H9 (cell line): Measurements from ENCODE around the gene HP1BP3. TPM values are rescaled to one million over a fixed set of nuclear protein-coding genes. Genes with fewer than 3 reads are reported as not detected.

Experiments
- DNase-seq: peaks from one replicate; pipeline ENCODE4 v3.0.0-alpha.2; 2017
- H2AFZ ChIP-seq: one replicate; pipeline ENCODE4 v1.6.1; 2013; ENCODE audit warnings: mild to moderate bottlenecking, low read length, control low read depth, moderate library complexity
- H2AK5ac ChIP-seq: 2 replicates; pipeline ENCODE4 v1.6.1; 2013; ENCODE audit warnings: low read length, control low read depth, mixed read lengths; ENCODE audit not compliant: insufficient read length
- H2BK120ac ChIP-seq: one replicate; pipeline ENCODE4 v1.6.1; 2013; ENCODE audit warnings: low read depth, mild to moderate bottlenecking, low read length, control low read depth, inconsistent platforms; ENCODE audit not compliant: poor library complexity, severe bottlenecking
- H2BK12ac ChIP-seq: 2 replicates; pipeline ENCODE4 v1.6.1; 2013; ENCODE audit warnings: low read length, control low read depth, mixed read lengths, low read depth; ENCODE audit not compliant: insufficient read length
- H2BK15ac ChIP-seq: 2 replicates; pipeline ENCODE4 v1.6.1; 2013; ENCODE audit warnings: low read depth, low read length, control low read depth
- H2BK20ac ChIP-seq: one replicate; pipeline ENCODE4 v1.6.1; 2013; ENCODE audit warnings: low read depth, mild to moderate bottlenecking, low read length, control low read depth, inconsistent platforms; ENCODE audit not compliant: poor library complexity, severe bottlenecking
- H2BK5ac ChIP-seq: 2 replicates; pipeline ENCODE4 v1.6.1; 2013; ENCODE audit warnings: low read length, control low read depth, mixed read lengths; ENCODE audit not compliant: insufficient read length
- H3K14ac ChIP-seq: 2 replicates; pipeline ENCODE4 v1.6.1; 2013; ENCODE audit warnings: low read length, control low read depth; ENCODE audit not compliant: insufficient read depth
- H3K18ac ChIP-seq: 2 replicates; pipeline ENCODE4 v1.6.1; 2013; ENCODE audit warnings: low read depth, mild to moderate bottlenecking, mixed read lengths, low read length, control low read depth; ENCODE audit not compliant: insufficient read length
- H3K23ac ChIP-seq: 2 replicates; pipeline ENCODE4 v1.6.1; 2013; ENCODE audit warnings: low read length, control low read depth, mixed read lengths, low read depth; ENCODE audit not compliant: insufficient read length
- H3K23me2 ChIP-seq: 2 replicates; pipeline ENCODE4 v1.6.1; 2013; ENCODE audit warnings: low read depth, mild to moderate bottlenecking, mixed read lengths, low read length, control low read depth; ENCODE audit not compliant: insufficient read length, poor library complexity, severe bottlenecking
- H3K27ac ChIP-seq: 2 replicates; pipeline ENCODE4 v1.5.1; 2013; ENCODE audit warnings: low read length, control low read depth, mixed read lengths, low read depth; ENCODE audit not compliant: insufficient read length
- H3K27me3 ChIP-seq: 2 replicates; pipeline ENCODE4 v1.6.1; 2013; ENCODE audit warnings: low read length, control low read depth, inconsistent platforms; ENCODE audit not compliant: insufficient read depth
- H3K4ac ChIP-seq: 2 replicates; pipeline ENCODE4 v1.6.1; 2013; ENCODE audit warnings: low read depth, mild to moderate bottlenecking, control low read depth, inconsistent platforms, low read length, moderate library complexity
- H3K4me1 ChIP-seq: 2 replicates; pipeline ENCODE4 v1.6.1; 2013; ENCODE audit warnings: low read length, control low read depth, inconsistent platforms; ENCODE audit not compliant: insufficient read depth
- H3K4me2 ChIP-seq: 2 replicates; pipeline ENCODE4 v1.6.1; 2013; ENCODE audit warnings: low read length, control low read depth, mixed read lengths; ENCODE audit not compliant: insufficient read length, insufficient read depth
- H3K56ac ChIP-seq: 2 replicates; pipeline ENCODE4 v1.6.1; 2013; ENCODE audit warnings: low read depth, mild to moderate bottlenecking, mixed read lengths, low read length, control low read depth; ENCODE audit not compliant: insufficient read length
- H3K79me1 ChIP-seq: 2 replicates; pipeline ENCODE4 v1.6.1; 2013; ENCODE audit warnings: low read depth, mild to moderate bottlenecking, moderate library complexity, low read length, control low read depth, inconsistent platforms; ENCODE audit not compliant: insufficient read depth, poor library complexity, severe bottlenecking
- H3K79me2 ChIP-seq: 2 replicates; pipeline ENCODE4 v1.6.1; 2013; ENCODE audit warnings: low read length, control low read depth, inconsistent platforms; ENCODE audit not compliant: insufficient read depth
- H3K9ac ChIP-seq: 2 replicates; pipeline ENCODE4 v1.6.1; 2013; ENCODE audit warnings: low read length, control low read depth, mixed read lengths; ENCODE audit not compliant: insufficient read length; ENCODE audit errors: extremely low read depth
- H3K9me3 ChIP-seq: one replicate; pipeline ENCODE4 v1.6.1; 2013; ENCODE audit warnings: low read depth, low read length, inconsistent platforms; ENCODE audit not compliant: control insufficient read depth
- H3T11ph ChIP-seq: one replicate; pipeline ENCODE4 v1.6.1; 2013; ENCODE audit warnings: mild to moderate bottlenecking, low read length, control low read depth, inconsistent platforms
- H4K20me1 ChIP-seq: one replicate; pipeline ENCODE4 v1.6.1; 2013; ENCODE audit not compliant: control insufficient read depth, insufficient read length, insufficient read depth
- H4K5ac ChIP-seq: 2 replicates; pipeline ENCODE4 v1.6.1; 2013; ENCODE audit warnings: low read depth, mild to moderate bottlenecking, mixed read lengths, low read length, control low read depth; ENCODE audit not compliant: insufficient read length
- H4K8ac ChIP-seq: replicated peaks from 2 replicates; pipeline ENCODE4 v1.6.1; 2013; ENCODE audit warnings: low read length, control low read depth, mixed read lengths, low read depth; ENCODE audit not compliant: insufficient read length
- H4K91ac ChIP-seq: 2 replicates; pipeline ENCODE4 v1.6.1; 2013; ENCODE audit warnings: low read depth, mild to moderate bottlenecking, moderate library complexity, mixed read lengths, low read length, control low read depth; ENCODE audit not compliant: insufficient read length
- H3K27ac Mint-ChIP-seq, 3 experiments: 2 replicates in 2 of 3; 3 replicates in 1 of 3; pipeline ENCODE4 v1.8.0; 2020 to 2021; ENCODE audit warnings: mixed read lengths in 3 of 3, mild to moderate bottlenecking in 1 of 3, moderate library complexity in 1 of 3
- H3K27me3 Mint-ChIP-seq: 2 replicates; pipeline ENCODE4 v1.8.0; 2021; ENCODE audit warnings: low read depth, mild to moderate bottlenecking, moderate library complexity, mixed read lengths
- H3K36me3 Mint-ChIP-seq, 3 experiments: 2 replicates in 2 of 3; 3 replicates in 1 of 3; pipeline ENCODE4 v1.8.0; 2020 to 2021; ENCODE audit warnings: low read depth in 3 of 3, mixed read lengths in 3 of 3; ENCODE audit not compliant: insufficient read depth in 1 of 3
- H3K4me1 Mint-ChIP-seq, 2 experiments: 2 replicates each; pipeline ENCODE4 v1.8.0; 2020; ENCODE audit warnings: mixed read lengths in 2 of 2
- H3K4me3 Mint-ChIP-seq, 2 experiments: 2 replicates in 1 of 2; 3 replicates in 1 of 2; pipeline ENCODE4 v1.8.0; 2020 to 2021; ENCODE audit warnings: mild to moderate bottlenecking in 2 of 2, mixed read lengths in 2 of 2, moderate library complexity in 1 of 2
- H3K9me3 Mint-ChIP-seq, 2 experiments: 2 replicates in 1 of 2; 3 replicates in 1 of 2; pipeline ENCODE4 v1.8.0; 2020; ENCODE audit warnings: mild to moderate bottlenecking in 2 of 2, mixed read lengths in 2 of 2, moderate library complexity in 1 of 2
- WGBS: extraction: QIAGEN DNeasy Blood & Tissue Kit; methylation state at CpG from one replicate; pipeline ENCODE4 v1.1.7; 2013; ENCODE audit warnings: missing lambda C conversion rate, low lambda C conversion rate, mixed read lengths; ENCODE audit not compliant: insufficient read length; ENCODE audit errors: extremely low coverage; 5-methylcytosine and 5-hydroxymethylcytosine counted together
- total RNA-seq: library from RNA; stranded (reverse); gene quantifications from 2 replicates; pipeline ENCODE4 v1.2.1, GENCODE V29; 2021
- TF ChIP-seq, protein P1 (sequence below): fragments of 200-600 bp; sonication (generic); conservative IDR thresholded peaks from 3 replicates; pipeline ENCODE4 v1.8.0; 2021; ENCODE audit warnings: antibody characterized with exemption, mild to moderate bottlenecking

HP1BP3 gene
- total RNA-seq, 1 experiment from 2014 or later: 127 TPM

GRCh38 chr1:20732588-20733359, 54.3 kb downstream of the HP1BP3 start, which contains the start of gene SH2D5:
SH2D5 (minus strand) TSS chr1:20732703; CDS start chr1:20728044, 4,659 bp downstream.
- Mint-ChIP-seq H3K27ac (no peak within 1 kb of the TSS; a peak in 1 of 7 replicates), H3K27me3 (peaks cover 70% of the 10 kb centered on the region), H3K4me1 (peaks cover 21 to 35% of the 10 kb centered on the region in 2 experiments), H3K36me3 (no peaks in the 10 kb centered on the region; a peak in 3 of 7 replicates), H3K9me3 (no peaks in the 10 kb centered on the region; a peak in 1 of 5 replicates), H3K4me3 (peak within 1 kb of the TSS; percentile 72 to 86)
- no peaks in the 10 kb centered on the region for H4K20me1 ChIP-seq
- H3K14ac ChIP-seq: no peak within 1 kb of the TSS
- H3K56ac ChIP-seq: no peak within 1 kb of the TSS
- H2BK5ac ChIP-seq: no peak within 1 kb of the TSS
- no peak within 1 kb of the TSS for H4K8ac ChIP-seq
- H4K91ac ChIP-seq: no peak within 1 kb of the TSS
- H3K23ac ChIP-seq: no peak within 1 kb of the TSS
- no peaks in the 10 kb centered on the region for H3K79me1 ChIP-seq
- no peak within 1 kb of the TSS for H2BK12ac ChIP-seq
- H3K18ac ChIP-seq: no peak within 1 kb of the TSS
- H2BK20ac ChIP-seq: no peak within 1 kb of the TSS
- H2BK15ac ChIP-seq: no peak within 1 kb of the TSS
- no peak within 1 kb of the TSS for H3T11ph ChIP-seq
- no peak within 1 kb of the TSS for H3K27ac ChIP-seq
- no peak within 1 kb of the TSS for H3K4ac ChIP-seq
- no peak within 1 kb of the TSS for H2AFZ ChIP-seq
- no peak within 1 kb of the TSS for H3K9ac ChIP-seq
- no peak within 1 kb of the TSS for H2AK5ac ChIP-seq
- TF ChIP-seq, protein P1, sequence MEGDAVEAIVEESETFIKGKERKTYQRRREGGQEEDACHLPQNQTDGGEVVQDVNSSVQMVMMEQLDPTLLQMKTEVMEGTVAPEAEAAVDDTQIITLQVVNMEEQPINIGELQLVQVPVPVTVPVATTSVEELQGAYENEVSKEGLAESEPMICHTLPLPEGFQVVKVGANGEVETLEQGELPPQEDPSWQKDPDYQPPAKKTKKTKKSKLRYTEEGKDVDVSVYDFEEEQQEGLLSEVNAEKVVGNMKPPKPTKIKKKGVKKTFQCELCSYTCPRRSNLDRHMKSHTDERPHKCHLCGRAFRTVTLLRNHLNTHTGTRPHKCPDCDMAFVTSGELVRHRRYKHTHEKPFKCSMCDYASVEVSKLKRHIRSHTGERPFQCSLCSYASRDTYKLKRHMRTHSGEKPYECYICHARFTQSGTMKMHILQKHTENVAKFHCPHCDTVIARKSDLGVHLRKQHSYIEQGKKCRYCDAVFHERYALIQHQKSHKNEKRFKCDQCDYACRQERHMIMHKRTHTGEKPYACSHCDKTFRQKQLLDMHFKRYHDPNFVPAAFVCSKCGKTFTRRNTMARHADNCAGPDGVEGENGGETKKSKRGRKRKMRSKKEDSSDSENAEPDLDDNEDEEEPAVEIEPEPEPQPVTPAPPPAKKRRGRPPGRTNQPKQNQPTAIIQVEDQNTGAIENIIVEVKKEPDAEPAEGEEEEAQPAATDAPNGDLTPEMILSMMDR: peak; percentile 41; the same call in 1 of the 3 replicates
- peaks cover 8% of the 10 kb centered on the region; the same call in 1 of the 2 replicates for H3K27me3 ChIP-seq
- peaks cover 2% of the 10 kb centered on the region; the same call in 1 of the 2 replicates for H3K4me1 ChIP-seq
- no peaks in the 10 kb centered on the region for H3K79me2 ChIP-seq
- H3K23me2 ChIP-seq: peaks cover 12% of the 10 kb centered on the region
- WGBS: no CpG with 5 or more reads among the region's 38 CpGs
- H4K5ac ChIP-seq: no peak within 1 kb of the TSS
- peak; percentile 77 for DNase-seq
- no peak within 1 kb of the TSS for H2BK120ac ChIP-seq
- no peaks in the 10 kb centered on the region for H3K9me3 ChIP-seq
- H3K4me2 ChIP-seq: peak within 1 kb of the TSS; percentile 87
